Stimulated activated CD8-positive, alpha-beta memory T cell treated with anti-CD3 and anti-CD28 coated beads, Interleukin-7, amount 100 ng/mL, for 24 hours (primary cell): ENCODE data around the gene CCT8L2.
"Not testable (repeated sequence)": the region's sequence is repeated elsewhere in the genome, so short reads cannot be mapped to it uniquely, and the experiment has no call there.

Experiments used
- DNase-seq: peaks from one replicate; pipeline ENCODE4 v3.0.0-alpha.2; 2020; ENCODE audit warnings: low read depth

CCT8L2 gene

GRCh38 chr22:16592710-16593109, at the start of gene CCT8L2:
TSS of gene CCT8L2 (minus strand) at chr22:16592810. CDS start at chr22:16592550, 260 bp downstream.
- DNase-seq: not testable (repeated sequence)

GRCh38 chr22:16635442-16635841, 42.8 kb upstream of the CCT8L2 start:
- DNase-seq: not testable (repeated sequence)

GRCh38 chr22:16634092-16634491, 41.5 kb upstream of the CCT8L2 start:
- DNase-seq: not testable (repeated sequence)

GRCh38 chr22:16628476-16628875, 35.9 kb upstream of the CCT8L2 start:
- DNase-seq: not testable (repeated sequence)

- DNase-seq: not testable (repeated sequence)
Observed at GRCh38 chr22:16625018-16625417, 32.4 kb upstream of the CCT8L2 start.

GRCh38 chr22:16623595-16623994, 31.0 kb upstream of the CCT8L2 start:
- not testable (repeated sequence) for DNase-seq

GRCh38 chr22:16617516-16617915, 24.9 kb upstream of the CCT8L2 start:
- DNase-seq: not testable (repeated sequence)

GRCh38 chr22:16616390-16616938, 23.9 kb upstream of the CCT8L2 start:
- DNase-seq: not testable (repeated sequence)

- DNase-seq: not testable (repeated sequence)
Observed at GRCh38 chr22:16615606-16616245, 23.1 kb upstream of the CCT8L2 start.

- DNase-seq: no peak
Observed at GRCh38 chr22:16609548-16610261, 17.1 kb upstream of the CCT8L2 start.

GRCh38 chr22:16608931-16609330, 16.3 kb upstream of the CCT8L2 start:
- no peak for DNase-seq

GRCh38 chr22:16604257-16604998, 11.8 kb upstream of the CCT8L2 start:
- not testable (repeated sequence) for DNase-seq

GRCh38 chr22:16603770-16604242, 11.2 kb upstream of the CCT8L2 start:
- not testable (repeated sequence) for DNase-seq

GRCh38 chr22:16603448-16603768, 10.8 kb upstream of the CCT8L2 start:
- no peak for DNase-seq

GRCh38 chr22:16602728-16603447, 10.3 kb upstream of the CCT8L2 start:
- DNase-seq: not testable (repeated sequence)

- DNase-seq: not testable (repeated sequence)
Observed at GRCh38 chr22:16602224-16602727, 9.7 kb upstream of the CCT8L2 start.

GRCh38 chr22:16601437-16602223, 9.0 kb upstream of the CCT8L2 start:
- no peak for DNase-seq

- peak; percentile 6 for DNase-seq
Observed at GRCh38 chr22:16600644-16601436, 8.2 kb upstream of the CCT8L2 start.

GRCh38 chr22:16599648-16600047, 7.0 kb upstream of the CCT8L2 start:
- not testable (repeated sequence) for DNase-seq

GRCh38 chr22:16595251-16595650, 2.6 kb upstream of the CCT8L2 start:
- DNase-seq: not testable (repeated sequence)
